GM19099 (cell line): Measurements from ENCODE around the gene AQR.
A peak's percentile ranks its signal among the peaks of the same experiment; 100 is the strongest.

Experiments
- POLR2A ChIP-seq: IDR thresholded peaks from 3 replicates; pipeline ENCODE4 v1.6.1; 2011; ENCODE audit warnings: low read depth; ENCODE audit not compliant: insufficient read length; ENCODE audit errors: extremely low read depth

The AQR gene

DNA sequence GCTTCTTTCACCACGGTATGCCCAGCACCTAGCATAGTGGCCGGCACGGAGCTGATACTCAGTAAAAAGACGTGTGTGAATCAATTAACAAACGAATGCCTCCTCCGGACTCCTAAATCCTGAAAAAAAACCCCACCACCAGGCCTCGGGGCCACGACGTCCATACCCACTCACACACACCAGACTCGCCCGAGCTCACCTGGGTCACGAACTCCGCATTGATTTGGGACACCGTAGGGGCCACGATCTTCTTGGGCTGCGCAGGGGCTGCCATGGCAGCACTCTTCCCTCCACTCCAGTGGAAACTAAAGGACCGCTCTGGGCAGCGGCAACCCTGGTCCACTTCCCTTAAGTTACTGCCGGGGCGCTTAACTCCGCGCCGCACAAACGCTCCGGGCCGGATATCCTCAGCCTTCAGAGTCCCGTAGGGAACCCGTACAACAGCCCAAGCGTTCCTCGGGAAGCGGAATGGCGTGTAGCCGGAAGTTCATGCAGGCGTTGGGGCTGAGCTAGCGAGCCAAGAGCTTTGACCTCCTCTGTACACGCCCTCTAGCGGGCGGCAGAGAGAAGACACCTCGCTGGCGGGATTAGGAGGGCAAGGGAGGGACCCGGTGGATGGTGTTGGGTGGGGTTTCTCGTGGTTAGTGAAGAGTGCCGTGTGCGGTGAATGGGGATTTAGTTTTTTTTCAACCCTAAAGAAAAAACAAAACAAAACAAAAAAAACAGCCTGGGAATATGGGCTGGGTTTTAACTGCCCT, at the start of gene AQR:
AQR (minus strand) TSS at position 403 of the 758 bp plus-strand sequence; CDS start at position 274, 129 bp downstream.
- TF ChIP-seq POLR2A = peak; percentile 94

DNA sequence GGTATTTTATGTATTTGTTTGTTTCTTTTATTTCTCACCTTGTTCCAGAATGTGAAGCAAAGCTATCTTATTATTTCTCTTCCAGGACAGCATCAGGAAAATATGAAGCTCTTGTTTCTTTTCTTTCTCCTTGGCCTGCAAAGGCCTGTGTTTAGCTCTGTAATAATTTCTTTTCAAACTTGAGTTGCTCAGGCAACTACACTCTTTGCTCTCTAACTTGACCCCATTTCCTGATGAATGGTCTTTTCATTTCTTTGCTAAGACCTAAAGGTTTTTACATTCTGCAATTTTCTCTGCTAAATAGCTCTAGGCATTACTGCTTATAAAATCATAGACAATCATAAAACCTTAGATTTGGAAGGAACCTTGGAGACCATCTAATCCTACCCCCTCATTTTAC, 44.7 kb upstream of the AQR start:
- TF ChIP-seq POLR2A = no peak

DNA sequence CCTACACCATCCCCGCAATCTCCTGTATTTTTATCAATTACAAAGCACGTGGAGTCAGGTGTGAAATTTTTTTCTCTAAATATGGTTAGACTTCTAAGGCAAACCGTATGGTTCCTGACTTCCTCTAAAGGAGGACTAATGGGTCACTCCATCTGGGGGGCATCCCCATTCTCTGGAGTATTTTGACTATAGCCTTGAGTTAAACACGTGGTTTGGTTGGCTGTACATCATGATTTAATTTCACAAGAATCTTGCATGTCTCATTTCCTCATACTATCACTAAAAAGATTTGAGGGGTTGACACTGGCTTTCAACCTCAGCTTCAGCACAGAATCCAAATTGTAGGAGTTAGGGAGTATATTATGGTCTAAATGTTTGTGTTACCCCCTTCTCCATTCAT, 43.8 kb upstream of the AQR start:
- no peak for TF ChIP-seq POLR2A

DNA sequence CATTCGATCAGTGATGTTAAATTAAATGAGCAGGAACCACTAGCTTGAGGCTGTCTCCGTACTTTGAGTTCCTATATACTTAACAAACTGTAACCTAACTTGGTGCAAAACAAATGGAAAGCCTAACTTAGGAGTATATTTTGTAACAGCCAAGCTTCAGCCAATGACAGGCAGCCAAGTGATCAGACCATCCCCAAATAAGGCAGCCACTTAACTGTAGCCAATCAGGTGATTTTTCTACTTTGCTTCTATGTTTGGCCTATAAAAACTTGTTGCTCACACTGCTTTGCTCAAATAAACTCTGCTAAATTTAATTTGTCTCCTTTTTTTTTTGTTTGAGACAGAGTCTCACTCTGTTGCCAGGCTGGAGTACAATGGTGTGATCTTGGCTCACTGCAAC, 37.9 kb upstream of the AQR start:
- no peak for TF ChIP-seq POLR2A

DNA sequence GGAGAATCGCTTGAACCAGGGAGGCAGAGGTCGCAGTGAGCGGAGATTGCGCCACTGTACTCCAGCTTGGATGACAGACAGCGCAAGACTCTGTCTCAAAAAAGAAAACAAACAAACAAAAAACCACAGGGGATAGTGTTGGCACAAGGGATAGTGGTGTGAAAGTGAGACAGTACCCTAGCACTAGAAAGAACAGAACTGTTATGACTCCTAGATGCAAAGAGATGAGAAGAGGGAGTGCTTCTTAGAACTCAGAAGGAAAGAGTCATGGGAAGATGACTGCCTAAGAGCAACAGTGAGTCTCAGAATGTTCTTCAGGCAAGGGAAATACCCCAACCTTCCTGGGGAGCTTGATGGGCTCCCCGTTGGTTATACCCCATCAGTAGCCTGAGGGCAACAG, 36.4 kb upstream of the AQR start:
- no peak for TF ChIP-seq POLR2A

DNA sequence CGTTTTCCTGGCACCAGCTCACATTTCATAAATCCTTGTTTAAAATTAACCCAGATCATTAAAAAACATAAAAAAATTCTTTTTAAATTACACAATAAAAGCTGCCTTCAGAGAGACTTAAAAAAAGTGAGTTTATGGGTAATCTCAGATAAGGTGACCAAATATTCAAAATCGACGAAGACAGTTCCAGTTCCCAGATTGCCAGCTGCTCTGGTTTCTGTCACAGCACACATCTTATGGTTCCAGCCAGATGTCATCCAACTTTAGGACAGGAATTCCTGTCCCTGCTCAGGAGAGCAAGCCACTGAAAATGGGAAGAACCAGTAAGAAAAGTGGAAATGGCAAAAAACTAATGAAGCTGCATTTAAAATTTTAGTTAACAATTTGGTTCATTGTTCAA, 34.4 kb upstream of the AQR start:
- no peak for TF ChIP-seq POLR2A

DNA sequence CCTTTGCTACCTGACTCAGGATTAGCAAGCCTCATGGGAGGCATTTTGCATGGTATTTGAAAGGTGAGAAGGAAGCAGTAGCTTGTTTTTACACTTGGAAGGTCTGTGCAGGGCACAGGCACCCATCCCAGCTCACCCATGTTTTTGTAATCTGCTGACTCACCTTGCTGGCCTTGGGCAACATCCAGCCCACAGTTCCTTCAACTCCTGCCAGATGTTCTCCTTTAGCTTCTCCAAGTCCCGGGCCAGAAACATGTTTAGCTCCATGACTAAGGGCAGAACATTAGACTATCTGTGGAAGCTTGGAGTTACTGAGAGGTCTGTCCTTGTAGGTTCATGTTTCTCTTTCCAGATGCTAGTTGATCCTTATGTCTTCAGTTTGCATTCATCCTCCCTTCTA, 31.0 kb upstream of the AQR start:
- TF ChIP-seq POLR2A = no peak

DNA sequence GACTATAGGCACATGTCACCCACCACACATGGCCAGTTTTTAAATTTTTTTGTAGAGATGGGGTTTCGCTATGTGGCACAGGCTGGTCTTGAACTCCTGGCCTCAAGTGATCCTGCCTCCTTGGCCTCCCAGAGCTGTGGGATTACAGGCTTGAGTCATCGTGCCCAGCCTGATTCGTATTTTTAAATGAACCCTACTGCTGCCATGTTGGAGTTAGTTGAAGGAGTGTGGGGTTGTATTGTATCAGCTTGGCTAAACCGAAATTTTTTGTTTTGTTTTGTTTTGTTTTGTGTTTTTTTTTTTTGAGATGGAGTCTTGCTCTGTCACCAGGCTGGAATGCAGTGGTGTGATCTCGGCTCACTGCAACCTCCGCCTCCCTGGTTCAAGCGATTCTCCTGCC, 30.4 kb upstream of the AQR start:
- no peak for TF ChIP-seq POLR2A

DNA sequence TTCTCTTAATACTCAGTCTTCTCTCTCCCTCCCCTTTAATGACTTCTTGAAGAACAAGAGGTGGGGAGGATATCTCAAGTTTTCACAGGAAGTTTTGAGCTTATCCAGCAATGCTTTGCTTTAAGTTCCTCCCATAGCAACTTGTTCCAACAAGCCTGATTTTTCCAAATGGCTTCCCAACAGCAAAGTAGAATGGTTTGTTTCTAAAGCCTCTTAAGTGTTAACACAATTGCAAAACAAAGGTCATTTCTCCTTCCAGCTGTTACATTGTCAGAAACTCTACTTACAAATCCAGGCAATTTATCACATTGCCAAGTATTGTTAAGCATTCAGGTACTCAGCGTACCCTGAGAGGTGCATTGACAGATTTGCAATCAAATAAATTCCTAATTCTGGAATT, 25.4 kb upstream of the AQR start:
- TF ChIP-seq POLR2A = no peak

DNA sequence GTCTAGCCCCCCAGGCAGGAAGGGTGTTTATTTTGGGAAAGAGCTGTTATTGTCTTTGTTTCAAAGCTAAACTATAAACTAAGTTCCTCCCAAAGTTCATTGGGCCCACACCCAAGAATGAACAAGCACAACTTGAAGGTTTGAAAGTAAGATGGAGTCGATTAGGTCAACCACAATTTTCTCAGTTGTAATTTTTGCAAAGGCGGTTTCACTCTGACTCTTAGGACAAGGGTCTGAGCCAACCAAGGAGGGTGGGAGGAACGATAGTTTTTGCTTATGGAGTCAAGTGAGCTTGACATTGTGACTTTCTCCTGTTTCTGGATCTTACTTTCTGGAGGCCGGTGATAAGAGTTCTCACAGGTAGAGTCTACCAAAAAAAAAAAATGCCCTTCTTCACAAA, 24.3 kb upstream of the AQR start:
- TF ChIP-seq POLR2A = no peak

DNA sequence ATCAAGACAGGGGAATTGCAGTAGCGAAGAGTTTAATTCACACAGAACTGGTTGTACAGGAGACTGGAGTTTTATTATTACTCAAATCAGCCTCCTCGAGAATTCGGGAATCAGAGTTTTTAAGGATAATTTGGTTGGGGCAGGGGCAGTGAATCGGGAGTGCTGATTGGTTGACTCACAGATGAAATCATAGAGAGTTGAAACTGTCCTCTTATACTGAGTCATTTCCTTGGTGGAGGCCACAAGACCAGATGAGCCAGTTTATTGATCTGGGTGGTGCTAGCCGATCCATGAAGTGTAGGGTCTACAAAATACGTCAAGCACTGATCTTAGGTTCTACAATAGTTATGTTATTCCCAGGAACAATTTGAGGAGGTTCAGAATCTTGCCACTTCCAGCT, 23.9 kb upstream of the AQR start:
- no peak for TF ChIP-seq POLR2A

DNA sequence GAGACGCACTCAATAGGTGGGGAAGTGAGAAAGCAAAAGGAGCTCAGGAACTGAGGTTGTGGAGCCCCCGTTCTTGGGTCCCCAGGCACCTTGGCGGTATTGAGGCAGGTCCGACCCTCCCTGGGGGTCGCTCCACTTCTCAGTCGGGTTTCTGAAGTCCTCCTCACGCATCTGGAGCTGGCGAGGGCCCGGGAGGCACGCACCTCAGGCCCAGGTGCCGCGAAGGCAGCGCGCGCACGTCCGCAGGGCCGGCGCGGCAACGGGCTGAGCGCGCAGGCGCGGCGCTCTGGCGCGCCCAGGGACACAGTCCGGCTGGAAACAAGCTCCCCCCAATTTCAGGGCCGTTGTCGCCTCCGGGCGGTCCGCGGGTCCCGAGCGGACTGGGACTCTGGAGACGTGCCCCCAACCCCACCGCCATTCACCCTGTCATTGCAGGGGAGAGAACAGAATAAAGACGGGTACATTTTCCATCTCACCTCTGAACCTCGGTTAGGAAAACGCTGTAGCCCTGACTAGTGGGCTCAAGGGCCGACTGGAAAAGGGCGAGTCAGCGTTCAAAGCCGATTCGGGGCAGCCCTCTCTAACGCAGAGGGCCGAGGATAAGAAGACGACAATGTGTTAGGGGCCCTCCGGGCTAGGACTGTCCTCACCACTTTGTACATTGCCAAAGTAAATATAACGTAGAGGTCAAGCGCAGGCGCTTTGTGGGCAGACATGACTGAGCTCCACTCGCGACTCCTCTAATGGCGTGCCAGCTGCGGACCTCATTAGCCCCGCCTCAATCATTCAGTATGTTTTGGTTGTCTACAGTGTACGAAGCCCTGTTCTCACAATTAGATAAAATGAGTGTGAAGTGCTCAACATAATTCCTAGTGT, 18.7 kb upstream of the AQR start, which contains the start of gene ZNF770:
ZNF770 (minus strand) TSS at position 261 of the 876 bp plus-strand sequence. CDS start 4,853 bp downstream, outside the sequence.
- peak; percentile 98 for TF ChIP-seq POLR2A

DNA sequence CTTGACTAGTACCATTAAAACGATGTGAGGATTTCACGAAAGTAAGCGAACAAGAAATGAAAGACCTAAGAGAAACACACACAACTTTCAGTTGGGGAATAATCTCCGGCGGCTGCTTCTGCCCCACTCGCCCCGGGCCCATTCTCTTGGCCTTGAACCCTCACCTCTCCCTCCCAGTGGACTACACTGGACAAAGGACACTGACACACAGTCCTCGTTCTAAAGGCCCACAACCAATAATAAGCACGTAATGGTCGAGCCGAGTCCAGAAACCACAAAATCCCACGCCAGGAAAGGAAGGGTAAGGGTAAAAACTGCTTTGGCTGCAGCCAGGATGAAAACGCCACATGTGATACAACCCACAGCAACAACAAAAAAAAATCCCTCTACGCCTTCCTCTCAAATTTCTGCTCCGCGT, 18.1 kb upstream of the AQR start:
- no peak for TF ChIP-seq POLR2A

DNA sequence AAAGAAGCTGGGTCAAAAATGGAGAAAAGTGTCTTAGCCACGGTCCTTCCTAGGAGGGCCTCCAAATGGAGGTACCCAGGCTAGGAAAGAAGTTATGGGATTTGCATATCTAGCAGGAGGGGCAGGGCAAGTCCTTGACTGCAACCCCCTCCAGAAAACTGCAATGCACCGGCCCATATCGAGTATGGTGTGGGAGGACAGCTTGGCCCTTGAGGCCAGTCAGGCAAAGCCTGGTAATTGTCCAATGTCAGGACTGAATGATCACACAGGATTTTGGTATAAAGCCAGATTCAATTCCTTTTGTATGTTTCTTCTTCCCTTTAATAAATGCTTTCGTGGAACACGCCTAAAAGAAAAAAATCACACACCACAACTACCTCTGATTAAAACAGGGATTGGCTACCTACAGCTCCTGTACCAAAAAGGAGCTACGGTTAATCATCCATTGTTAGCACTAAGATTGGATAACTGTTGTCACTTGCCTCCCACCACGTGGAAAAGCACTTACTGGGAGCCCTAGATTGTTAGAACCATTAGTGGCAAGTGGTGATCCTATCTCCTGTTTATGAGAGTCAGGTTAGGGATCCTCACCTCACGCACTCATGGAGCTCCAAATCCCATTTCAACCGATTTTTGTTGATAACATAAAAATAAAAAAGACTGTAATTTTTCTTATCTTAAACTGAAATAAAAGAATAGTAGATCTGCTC, 17.4 kb upstream of the AQR start:
- TF ChIP-seq POLR2A = no peak

DNA sequence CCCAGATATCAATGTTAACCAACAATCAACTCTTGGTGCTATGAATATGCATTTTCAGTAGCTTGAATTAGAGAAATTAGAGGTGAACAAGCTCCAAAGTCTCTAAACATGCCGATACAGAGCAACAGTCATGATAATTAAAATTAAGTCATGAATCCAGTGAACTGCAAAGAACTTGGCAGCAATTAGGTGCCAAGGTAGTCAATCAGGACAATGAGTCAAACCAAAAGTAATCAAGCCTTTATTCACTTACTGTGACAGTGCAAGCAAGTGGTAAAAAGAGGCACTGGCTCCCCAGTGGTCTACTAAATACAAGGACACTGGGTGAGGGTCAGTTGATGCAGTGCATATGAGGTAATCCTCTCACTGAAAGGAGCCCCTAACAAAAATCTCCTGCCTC, 16.8 kb upstream of the AQR start:
- TF ChIP-seq POLR2A = no peak
